HEK293 (cell line): Measurements from ENCODE around the gene OTOF.

Experiments used
- ATF2 ChIP-seq: fragments of 450-650 bp; formaldehyde crosslinking; IDR thresholded peaks from 2 replicates; pipeline ENCODE4 v1.5.1; 2016; ENCODE audit warnings: missing biosample characterization, missing genetic modification characterization, low read depth
- BCL11A ChIP-seq: fragments of 450-650 bp; formaldehyde crosslinking; IDR thresholded peaks from 2 replicates; pipeline ENCODE4 v1.5.1; 2016; ENCODE audit warnings: low read depth, missing biosample characterization, missing genetic modification characterization
- IKZF3 ChIP-seq: fragments of 450-650 bp; IDR thresholded peaks from 2 replicates; pipeline ENCODE4 v1.5.0; 2018; ENCODE audit warnings: missing biosample characterization, mild to moderate bottlenecking, missing genetic modification characterization, moderate library complexity
- SALL2 ChIP-seq: fragments of 450-650 bp; formaldehyde crosslinking; IDR thresholded peaks from 2 replicates; pipeline ENCODE4 v1.5.0; 2017; ENCODE audit warnings: missing biosample characterization, mild to moderate bottlenecking, missing genetic modification characterization, borderline replicate concordance
- YY1 ChIP-seq: fragments of 450-650 bp; formaldehyde crosslinking; IDR thresholded peaks from 2 replicates; pipeline ENCODE4 v1.5.1; 2018; ENCODE audit warnings: missing biosample characterization, missing genetic modification characterization
- ZBTB7A ChIP-seq: fragments of 450-650 bp; formaldehyde crosslinking; IDR thresholded peaks from 2 replicates; pipeline ENCODE4 v1.5.1; 2016; ENCODE audit warnings: low read depth, missing biosample characterization, missing genetic modification characterization
- ZNF280D ChIP-seq: fragments of 450-650 bp; formaldehyde crosslinking; IDR thresholded peaks from 2 replicates; pipeline ENCODE4 v1.5.1; 2016; ENCODE audit warnings: missing biosample characterization, missing genetic modification characterization
- ZNF391 ChIP-seq: fragments of 450-650 bp; formaldehyde crosslinking; IDR thresholded peaks from 2 replicates; pipeline ENCODE4 v1.5.1; 2016; ENCODE audit warnings: low read depth, missing biosample characterization, missing genetic modification characterization, borderline replicate concordance
- ZNF645 ChIP-seq: fragments of 450-650 bp; formaldehyde crosslinking; IDR thresholded peaks from 2 replicates; pipeline ENCODE4; 2016; ENCODE audit warnings: missing biosample characterization, missing genetic modification characterization
- TF ChIP-seq, protein P1 (sequence below): fragments of 450-650 bp; formaldehyde crosslinking; optimal IDR thresholded peaks from 2 replicates; pipeline ENCODE3; 2016; ENCODE audit warnings: missing biosample characterization, mild to moderate bottlenecking, missing genetic modification characterization
- TF ChIP-seq, protein P2 (sequence below): fragments of 450-650 bp; formaldehyde crosslinking; IDR thresholded peaks from 2 replicates; pipeline ENCODE4 v1.5.1; 2016; ENCODE audit warnings: missing biosample characterization, missing genetic modification characterization

GRCh38 chr2:26507932-26508331 is 30.0 kb upstream of the OTOF start:
- TF ChIP-seq ATF2 (tag by site-specific recombination), result no peak
- no peak for TF ChIP-seq BCL11A (tag by site-specific recombination)
- TF ChIP-seq, protein P1, sequence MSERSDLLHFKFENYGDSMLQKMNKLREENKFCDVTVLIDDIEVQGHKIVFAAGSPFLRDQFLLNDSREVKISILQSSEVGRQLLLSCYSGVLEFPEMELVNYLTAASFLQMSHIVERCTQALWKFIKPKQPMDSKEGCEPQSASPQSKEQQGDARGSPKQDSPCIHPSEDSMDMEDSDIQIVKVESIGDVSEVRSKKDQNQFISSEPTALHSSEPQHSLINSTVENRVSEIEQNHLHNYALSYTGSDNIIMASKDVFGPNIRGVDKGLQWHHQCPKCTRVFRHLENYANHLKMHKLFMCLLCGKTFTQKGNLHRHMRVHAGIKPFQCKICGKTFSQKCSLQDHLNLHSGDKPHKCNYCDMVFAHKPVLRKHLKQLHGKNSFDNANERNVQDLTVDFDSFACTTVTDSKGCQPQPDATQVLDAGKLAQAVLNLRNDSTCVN (tag by site-specific recombination), result no peak
- TF ChIP-seq, protein P2, sequence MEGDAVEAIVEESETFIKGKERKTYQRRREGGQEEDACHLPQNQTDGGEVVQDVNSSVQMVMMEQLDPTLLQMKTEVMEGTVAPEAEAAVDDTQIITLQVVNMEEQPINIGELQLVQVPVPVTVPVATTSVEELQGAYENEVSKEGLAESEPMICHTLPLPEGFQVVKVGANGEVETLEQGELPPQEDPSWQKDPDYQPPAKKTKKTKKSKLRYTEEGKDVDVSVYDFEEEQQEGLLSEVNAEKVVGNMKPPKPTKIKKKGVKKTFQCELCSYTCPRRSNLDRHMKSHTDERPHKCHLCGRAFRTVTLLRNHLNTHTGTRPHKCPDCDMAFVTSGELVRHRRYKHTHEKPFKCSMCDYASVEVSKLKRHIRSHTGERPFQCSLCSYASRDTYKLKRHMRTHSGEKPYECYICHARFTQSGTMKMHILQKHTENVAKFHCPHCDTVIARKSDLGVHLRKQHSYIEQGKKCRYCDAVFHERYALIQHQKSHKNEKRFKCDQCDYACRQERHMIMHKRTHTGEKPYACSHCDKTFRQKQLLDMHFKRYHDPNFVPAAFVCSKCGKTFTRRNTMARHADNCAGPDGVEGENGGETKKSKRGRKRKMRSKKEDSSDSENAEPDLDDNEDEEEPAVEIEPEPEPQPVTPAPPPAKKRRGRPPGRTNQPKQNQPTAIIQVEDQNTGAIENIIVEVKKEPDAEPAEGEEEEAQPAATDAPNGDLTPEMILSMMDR, result no peak
- no peak for TF ChIP-seq ZNF280D (tag by site-specific recombination)
- no peak for TF ChIP-seq YY1
- no peak for TF ChIP-seq ZBTB7A (tag by site-specific recombination)
- TF ChIP-seq ZNF391 (tag by site-specific recombination), result no peak
- TF ChIP-seq ZNF645, result no peak
- TF ChIP-seq SALL2 (tag by site-specific recombination), result no peak
- TF ChIP-seq IKZF3 (tag by site-specific recombination), result no peak
